T-helper 9 cell (primary cell): ENCODE results near the gene RBM5.
"Not testable (repeated sequence)": the region's sequence is repeated elsewhere in the genome, so short reads cannot be mapped to it uniquely, and the experiment has no call there.

Source experiments
- DNase-seq: peaks from one replicate; pipeline ENCODE4 v3.0.0-alpha.2; 2020
- total RNA-seq, 2 donors: gene quantifications; one replicate each; lab custom pipeline; 2026; lab: John Stamatoyannopoulos, UW

RBM5 gene
- total RNA-seq, result 183 to 252 reads per million in 2 donors

- DNase-seq, result peak; percentile 83
Measured at GRCh38 chr3:50088725-50089608, at the start of gene RBM5. RBM5 (plus strand) TSS chr3:50088919; CDS start chr3:50090435, 1,516 bp downstream.

GRCh38 chr3:50044976-50045375 is 43.7 kb upstream of the RBM5 start:
- DNase-seq, result no peak

- DNase-seq, result no peak
Measured at GRCh38 chr3:50047426-50047825, 41.3 kb upstream of the RBM5 start.

- no peak for DNase-seq
Measured at GRCh38 chr3:50050361-50050760, 38.4 kb upstream of the RBM5 start.

GRCh38 chr3:50057756-50058155 is 31.0 kb upstream of the RBM5 start:
- DNase-seq, result no peak

GRCh38 chr3:50068134-50068533 is 20.6 kb upstream of the RBM5 start:
- DNase-seq, result no peak

- no peak for DNase-seq
Measured at GRCh38 chr3:50078091-50078490, 10.6 kb upstream of the RBM5 start.

- DNase-seq, result no peak
Measured at GRCh38 chr3:50078622-50079021, 10.1 kb upstream of the RBM5 start.

GRCh38 chr3:50084951-50085350 is 3.8 kb upstream of the RBM5 start:
- DNase-seq, result not testable (repeated sequence)

GRCh38 chr3:50089609-50089945 is 858 bp downstream of the RBM5 start:
- no peak for DNase-seq

- DNase-seq, result no peak
Measured at GRCh38 chr3:50090984-50091383, 2.3 kb downstream of the RBM5 start.

GRCh38 chr3:50095352-50095998 is 6.8 kb downstream of the RBM5 start:
- DNase-seq, result no peak

GRCh38 chr3:50100386-50100785 is 11.7 kb downstream of the RBM5 start:
- DNase-seq, result no peak

GRCh38 chr3:50100956-50101845 is 12.5 kb downstream of the RBM5 start:
- DNase-seq, result no peak

- DNase-seq, result no peak
Measured at GRCh38 chr3:50102558-50102957, 13.8 kb downstream of the RBM5 start.

- DNase-seq, result no peak
Measured at GRCh38 chr3:50111757-50112156, 23.0 kb downstream of the RBM5 start.

- DNase-seq, result no peak
Measured at GRCh38 chr3:50112462-50112861, 23.7 kb downstream of the RBM5 start.

- DNase-seq, result no peak
Measured at GRCh38 chr3:50117120-50117519, 28.4 kb downstream of the RBM5 start.

GRCh38 chr3:50118237-50118636 is 29.5 kb downstream of the RBM5 start:
- no peak for DNase-seq

- no peak for DNase-seq
Measured at GRCh38 chr3:50119786-50120185, 31.1 kb downstream of the RBM5 start.

GRCh38 chr3:50120364-50121071 is 31.8 kb downstream of the RBM5 start:
- DNase-seq, result no peak
